G401.6 (cell line): ENCODE data around the gene FCHSD2.

Experiments used
- FAIRE-seq: peaks from 2 replicates; lab custom pipeline; 2012; peaks lifted over from hg19 to GRCh38; lab: Jason Lieb, UNC

The FCHSD2 gene

DNA sequence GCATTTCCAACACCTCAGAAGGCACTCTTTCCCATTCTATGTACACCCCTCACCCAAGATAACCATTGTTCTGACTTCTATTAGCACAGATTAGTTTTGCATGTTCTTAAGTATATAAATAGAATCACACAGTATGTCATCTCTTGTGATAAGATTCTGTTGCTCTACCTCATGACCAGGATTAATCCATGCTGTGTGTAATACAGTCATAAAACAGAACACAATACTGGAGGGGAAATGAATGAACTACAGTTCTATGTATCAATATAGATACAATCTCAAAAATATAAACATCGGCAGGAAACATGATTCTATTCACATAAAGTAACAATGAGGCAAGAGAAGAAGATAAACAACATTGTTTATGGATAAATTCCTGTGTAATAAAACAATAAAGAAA lies 176.4 kb downstream of the FCHSD2 start:
- FAIRE-seq = no peak

DNA sequence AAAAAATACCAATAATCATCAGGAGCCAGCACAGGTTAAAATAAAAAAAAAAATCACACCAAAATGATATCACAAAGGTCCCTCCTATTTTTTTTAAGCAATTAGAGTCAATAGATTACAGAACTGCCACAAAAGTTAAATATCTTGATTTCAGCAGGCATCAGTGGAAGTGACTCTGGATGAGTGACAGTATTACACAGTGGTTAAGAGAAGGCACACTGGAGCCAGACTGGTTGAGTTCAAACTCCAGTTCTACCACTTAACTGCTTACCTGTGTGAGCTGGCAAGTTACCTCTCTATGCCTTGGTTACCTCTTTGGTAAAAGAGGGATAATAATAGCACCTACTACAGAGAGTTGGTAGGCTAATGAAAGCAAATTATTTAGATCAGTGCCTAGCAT lies 179.4 kb downstream of the FCHSD2 start:
- FAIRE-seq = no peak

DNA sequence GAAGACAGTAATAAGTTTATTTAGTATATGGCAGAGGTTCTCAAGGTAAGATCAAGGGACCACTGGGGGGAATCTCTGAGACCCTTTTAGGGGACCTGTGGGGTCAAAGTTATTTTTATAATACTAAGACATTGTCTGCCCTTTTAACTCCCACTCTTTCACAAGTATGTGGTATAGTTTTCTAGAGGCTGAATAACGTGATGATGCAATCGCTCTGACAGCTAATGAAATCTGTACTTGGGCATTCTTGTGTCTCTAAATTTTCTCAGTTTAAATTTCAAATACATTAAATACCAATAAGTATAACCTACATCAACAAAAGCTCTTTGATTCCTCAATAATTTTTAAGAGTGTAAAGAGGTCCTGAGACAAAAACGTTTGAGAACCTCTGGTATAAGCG lies 180.0 kb downstream of the FCHSD2 start:
- FAIRE-seq = no peak

DNA sequence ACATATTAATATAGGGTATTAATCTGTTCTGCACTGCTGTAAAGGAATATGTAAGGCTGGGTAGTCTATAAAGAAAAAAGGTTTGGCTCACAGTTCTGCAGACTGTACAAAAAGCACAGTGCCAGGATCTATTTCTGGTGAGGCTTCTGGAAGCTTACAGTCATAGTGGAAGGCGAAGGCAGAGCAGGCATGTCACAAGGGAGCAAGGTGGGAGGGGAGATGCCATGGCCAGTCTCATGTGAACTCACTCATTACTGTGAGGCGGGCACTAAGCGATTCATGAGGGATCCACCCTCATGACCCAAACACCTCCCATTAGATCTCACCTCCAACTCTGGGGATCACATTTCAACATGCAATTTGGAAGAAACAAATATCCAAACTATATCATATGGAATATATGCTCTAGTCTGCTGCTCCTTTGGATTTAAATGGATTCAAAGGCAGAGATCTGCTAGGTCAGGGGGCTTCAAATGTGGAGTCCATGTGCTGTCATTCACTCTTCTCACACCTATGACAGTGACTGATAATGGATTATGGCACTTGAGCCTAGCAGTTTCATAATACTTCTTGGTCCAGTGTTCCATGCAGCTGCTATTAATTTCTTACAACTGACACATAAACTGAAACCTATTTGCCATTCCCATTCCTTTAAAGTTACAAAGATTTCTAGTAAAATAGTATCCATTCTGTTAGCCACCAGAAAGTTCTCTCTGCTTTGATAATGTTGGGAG lies 182.0 kb downstream of the FCHSD2 start:
- FAIRE-seq = no peak

DNA sequence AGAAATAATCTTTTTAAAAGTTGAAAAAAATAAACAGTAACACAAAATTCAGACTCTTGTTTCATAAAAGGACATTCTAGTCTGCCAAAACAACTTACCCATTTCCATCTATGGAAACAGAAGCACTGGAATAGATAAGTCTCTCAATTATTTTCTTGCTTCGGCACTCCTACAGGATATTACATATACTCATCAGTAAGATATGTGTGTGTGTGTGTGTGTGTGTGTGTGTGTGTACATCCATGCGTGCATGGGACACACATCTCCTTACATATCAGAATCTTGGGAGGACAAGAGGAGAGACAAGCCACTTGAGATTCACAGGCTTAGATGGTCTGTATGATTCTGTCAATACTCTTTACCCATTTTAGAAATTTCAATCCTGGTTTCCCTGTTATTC lies 183.3 kb downstream of the FCHSD2 start:
- no peak for FAIRE-seq

DNA sequence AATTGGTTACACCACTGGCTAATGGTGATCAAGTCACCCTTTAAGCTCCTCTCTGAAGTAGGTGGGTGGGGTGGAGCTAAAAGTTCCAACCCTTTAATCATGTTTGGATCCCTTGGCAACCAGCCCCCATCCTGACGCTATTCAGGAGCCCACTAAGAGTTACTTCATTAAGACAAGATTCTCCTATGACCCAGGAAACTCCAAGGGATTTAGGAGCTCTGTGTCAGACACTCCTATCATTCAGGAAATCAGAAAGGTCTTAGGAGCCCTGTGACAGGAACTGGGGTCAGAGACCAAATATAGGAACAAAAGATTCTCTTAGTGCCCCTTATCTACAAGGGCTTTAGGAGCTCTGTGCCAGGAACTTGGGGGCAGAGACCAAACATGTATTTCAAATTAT lies 186.7 kb downstream of the FCHSD2 start:
- no peak for FAIRE-seq

DNA sequence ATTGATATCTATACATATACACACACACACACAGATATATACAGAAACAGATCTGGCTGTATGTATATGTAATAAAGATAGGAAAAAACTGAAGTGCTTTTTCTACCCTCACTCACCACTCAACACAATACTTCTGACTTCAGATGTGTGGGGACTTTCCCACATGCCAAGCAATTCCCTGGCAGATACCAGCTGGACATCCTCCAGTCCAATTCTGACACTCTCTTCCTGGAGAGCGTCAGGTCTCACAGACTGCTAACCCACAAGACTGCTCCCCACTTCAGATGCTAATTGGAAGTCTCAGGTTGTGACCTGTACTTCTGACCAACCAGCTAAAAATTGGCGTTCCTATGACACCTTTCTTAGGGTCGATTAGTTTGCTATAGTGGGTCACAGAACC lies 187.3 kb downstream of the FCHSD2 start:
- no peak for FAIRE-seq

DNA sequence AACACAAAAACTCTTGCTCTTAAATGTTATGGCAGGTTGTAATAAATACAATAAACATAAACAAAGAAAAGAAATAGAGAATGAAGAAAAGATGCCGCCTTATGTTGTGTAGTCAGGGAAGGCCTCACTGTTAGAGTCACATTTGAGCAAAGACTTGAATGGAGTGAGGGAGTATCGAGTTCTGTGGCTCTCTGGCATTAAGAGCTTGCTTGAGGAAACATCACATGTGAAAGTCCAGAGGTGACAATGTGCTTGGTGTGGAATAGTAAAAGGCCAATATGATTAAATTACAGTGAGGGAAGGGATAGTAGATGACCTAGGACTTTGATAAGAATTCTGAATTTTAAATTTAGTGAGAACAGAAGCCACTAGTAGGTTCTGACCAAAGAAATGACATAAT lies 188.5 kb downstream of the FCHSD2 start:
- FAIRE-seq = no peak

DNA sequence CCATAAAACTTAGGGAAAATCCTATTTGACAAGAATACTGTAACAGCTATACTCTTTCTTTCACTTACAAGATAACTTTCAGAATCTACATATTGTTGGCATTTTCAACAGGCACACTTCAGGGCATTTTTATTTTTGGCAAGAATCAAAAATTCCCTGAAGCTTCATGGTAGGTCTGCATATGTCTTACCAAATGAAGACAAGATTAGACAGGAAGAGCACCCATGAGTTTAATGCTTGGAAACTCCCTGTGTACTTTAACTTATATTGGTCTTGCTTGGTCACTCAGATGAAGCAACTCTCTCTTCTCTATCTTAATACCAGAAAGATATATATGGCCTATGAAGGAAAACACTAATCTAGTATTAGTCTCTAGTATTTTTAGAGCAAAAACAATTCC lies 190.2 kb downstream of the FCHSD2 start:
- FAIRE-seq = no peak

DNA sequence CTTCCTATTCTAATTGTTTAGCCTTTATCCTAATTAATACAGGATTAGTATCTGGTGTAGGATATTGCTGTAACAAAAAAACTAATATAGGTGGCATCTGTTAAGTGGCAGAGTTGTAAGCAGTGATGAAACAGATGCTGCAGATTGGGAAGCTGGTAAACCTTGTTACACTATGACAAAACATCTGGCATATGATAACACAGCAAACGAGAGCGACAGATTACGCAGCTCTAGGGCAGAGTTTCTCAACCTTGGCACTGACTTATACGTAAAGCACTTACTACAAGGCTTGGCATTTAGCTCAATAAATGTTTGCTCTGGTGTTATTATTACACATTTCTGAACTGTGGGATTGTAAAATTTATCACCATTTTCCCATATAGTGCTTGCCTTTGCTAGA lies 190.9 kb downstream of the FCHSD2 start:
- FAIRE-seq = no peak

DNA sequence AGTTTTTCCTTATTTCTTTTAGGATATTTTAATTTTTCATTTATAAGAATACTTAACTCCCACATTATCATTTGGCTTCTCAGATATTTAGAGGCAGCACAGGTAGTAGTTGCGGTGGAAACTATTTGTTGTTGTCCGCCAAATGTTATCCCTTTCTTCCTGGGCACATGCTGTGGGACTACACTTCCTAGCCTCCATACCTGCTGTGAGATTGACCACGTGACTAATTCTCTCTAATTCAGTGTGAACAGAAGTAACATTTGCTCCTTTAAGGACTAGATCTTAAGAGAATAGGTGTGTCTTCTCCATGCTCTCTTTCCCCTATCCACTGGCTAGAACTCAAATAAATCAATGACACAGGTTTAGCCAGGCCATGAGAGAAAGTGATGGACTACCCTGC lies 191.4 kb downstream of the FCHSD2 start:
- no peak for FAIRE-seq

DNA sequence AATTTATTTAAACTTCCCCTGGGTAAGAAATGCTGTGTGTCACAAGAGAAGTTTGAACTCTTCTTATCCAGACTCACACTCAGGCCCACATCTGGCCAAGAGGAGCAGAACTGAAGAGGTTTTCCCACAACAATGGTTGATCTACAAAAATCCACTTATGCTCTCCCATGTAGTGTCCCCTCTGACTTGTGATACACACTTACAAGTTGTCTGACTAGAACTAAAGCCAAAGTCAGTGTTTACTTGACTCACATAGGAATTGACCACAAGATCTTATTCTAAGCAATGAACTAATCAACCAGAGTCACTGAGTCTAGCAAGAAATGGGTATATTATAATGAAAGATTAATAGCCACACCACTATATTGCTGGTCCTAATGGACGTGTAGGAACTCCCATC lies 194.9 kb downstream of the FCHSD2 start:
- FAIRE-seq = no peak

DNA sequence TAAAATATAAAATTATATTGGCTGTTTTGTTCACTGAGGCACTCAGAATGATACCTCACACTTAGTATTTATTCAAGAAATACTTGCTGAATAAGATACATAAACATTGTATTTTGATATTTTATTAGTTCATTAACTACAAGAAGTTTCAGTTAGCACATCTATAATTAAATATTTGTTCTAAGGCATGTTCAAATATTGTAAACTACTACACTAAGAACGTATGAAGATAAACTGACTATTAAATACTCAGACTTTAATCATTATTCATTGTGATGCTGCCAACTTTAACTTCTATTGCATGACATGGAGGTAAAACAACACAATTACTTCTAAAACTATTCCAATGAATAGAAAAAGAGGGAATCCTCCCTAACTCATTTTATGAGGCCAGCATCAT lies 198.5 kb downstream of the FCHSD2 start:
- no peak for FAIRE-seq

DNA sequence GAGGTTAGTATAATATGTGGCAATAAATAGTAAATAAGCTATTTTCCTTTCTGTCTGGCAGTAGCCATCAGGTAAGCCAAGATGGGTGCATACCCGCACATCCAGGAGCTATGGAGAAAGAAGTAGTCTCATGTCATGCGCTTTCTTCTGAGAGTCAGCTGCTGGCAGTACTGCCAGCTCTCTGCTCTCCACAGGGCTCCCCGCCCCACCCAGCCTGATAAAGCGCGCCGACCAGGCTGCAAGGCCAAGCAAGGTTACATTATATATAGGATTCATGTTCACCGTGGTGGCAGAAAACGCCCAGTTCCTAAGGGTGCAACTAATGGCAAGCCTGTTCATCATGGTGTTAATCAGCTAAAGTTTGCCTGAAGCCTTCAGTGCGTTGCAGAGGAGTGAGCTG lies 201.7 kb downstream of the FCHSD2 start:
- no peak for FAIRE-seq

DNA sequence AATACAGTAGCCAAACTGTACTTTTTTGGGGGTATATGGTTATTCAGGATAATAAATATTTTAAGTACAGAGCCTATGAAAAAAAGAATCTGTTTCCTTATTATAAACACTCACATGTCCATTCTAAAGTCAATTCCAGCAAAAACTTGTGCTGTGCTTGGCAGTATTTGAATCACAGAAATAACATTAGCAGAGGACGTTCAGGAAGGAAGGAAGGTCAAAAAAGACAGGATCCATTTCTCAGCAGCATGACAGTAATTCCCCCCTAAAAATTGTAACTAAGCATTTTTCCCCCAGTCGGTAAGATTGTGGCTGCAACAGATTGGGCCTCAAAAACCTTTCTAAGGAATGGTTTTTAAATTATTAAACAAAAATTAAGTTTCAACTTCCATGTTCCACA lies 203.1 kb downstream of the FCHSD2 start:
- FAIRE-seq = no peak

DNA sequence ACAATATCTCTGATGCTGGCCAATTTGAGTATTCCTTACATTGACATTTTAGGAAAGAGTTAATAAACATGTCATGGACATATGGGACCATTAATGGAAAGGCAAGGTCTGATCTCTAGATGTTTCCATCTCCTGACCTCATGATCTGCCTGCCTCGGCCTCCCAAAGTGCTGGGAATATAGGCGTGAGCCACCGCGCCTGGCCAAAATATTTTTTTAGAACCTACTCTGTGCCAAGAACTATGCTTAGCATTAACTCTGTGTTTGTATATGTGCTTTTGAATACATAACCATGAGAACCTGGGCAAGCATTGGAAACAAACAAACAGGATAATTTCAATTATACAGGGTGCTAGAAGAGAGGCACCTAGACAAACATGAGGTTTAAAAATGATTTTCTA lies 204.7 kb downstream of the FCHSD2 start:
- no peak for FAIRE-seq

DNA sequence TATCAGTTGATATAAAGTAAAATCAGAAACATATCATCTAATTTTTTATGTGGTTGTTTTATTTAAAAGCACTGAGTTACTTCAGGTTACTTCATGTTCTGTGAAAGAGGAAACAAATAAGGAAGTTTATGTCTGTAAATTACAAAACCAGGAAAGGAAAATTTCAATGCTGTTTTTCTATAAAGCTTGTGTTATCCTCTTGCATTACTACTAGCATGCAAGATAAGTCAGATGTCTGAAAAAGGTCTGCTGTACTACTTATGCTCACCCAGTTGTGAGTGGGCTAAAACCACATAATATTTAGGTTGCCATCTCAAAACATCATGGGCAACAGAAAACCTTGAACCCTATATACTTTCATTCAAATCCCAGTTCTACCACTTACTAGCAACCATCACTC lies 206.4 kb downstream of the FCHSD2 start:
- FAIRE-seq = no peak

DNA sequence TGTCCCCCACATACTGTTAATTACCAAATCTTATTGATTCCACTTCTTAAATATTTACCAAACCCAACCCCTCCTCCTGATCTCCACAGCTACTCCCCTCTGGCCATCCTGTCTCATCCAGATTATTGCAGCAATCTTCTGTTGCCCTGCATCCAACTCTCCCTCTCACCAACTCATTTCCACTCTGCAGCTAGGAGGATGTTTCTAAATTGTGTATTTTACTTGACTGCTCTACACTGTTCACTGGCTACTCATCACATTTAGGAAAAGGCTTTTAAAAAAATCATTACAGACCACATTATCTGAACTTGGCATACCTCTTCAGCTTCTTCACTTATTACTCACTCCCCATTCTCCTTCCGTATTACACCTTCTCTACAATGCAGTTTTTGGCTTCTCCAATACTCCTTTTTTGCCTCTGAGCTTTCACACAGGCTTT lies 210.0 kb downstream of the FCHSD2 start:
- FAIRE-seq = no peak

DNA sequence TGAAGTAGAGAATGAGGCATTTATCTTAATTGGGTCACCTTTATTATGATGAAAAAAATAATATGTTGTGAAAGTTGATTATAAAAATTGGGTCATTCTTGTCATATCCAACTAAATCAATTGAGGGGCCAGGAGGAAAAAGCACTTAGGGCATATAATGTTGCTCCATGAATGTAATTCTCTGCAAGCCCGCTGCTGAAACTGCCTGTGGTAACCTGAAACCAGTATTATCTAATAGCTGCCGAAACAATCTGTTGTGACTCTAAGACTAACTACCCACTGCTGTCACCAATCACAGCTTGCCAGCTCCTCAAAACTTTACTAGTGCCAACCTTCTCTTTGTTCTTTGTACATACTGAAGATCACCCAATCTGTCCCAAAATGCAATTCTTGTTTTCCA lies 212.1 kb downstream of the FCHSD2 start:
- FAIRE-seq = no peak

DNA sequence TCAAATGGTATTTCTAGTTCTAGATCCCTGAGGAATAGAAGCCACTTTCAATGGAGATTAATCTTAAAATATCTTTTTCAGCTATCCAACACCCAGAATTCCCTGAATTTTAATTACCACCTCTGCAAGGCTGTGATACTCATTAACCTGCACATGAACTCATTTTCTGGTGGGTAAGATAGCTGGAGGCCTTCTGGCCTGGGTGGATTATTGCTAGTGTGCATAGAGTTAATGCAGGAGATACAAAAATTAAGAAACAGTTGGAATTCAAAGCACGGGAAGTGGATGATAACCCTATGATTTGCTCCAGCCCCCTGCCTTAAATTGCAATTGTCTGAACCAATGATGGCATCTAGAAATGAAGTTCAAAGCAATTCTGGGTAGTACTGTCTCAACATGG lies 212.9 kb downstream of the FCHSD2 start:
- FAIRE-seq = no peak

DNA sequence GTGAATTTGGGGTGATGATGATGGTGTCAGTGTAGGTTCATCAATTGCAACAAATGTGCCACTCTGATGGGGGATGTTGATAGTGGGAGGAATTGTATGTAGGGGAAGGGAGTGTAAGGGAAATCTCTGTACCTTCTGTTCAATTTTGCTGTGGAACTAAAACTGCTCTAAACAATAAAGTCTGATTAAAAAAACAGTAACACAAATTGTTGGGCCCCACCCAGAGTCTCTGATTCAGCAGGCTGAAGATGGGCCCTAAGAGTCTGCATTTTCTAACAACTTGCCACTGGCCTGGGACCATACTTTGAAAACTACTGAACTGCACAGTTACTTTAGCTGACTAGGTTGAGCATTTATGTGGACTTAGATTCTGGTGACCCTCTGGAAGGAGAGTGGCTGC lies 214.7 kb downstream of the FCHSD2 start:
- FAIRE-seq = no peak

DNA sequence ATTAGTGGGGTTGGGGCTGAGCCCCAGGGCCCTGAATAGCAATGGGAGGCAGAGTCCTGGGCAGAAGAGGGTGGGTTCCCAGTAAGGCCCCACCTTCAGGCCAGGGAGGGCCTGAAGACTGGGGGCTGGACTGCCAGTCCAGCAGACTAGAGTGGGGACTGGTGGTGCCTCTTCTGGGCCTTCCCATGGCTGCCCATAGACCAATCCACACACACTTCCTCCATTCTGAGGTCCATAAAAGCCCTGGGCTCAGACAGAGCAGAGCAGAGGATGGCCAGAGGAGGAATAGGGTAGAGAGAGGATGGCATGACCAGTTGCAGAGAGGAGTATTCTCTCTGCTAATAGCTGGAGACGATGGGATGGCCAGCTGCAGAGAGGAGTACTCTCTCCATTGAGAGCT lies 216.0 kb downstream of the FCHSD2 start:
- FAIRE-seq = no peak

DNA sequence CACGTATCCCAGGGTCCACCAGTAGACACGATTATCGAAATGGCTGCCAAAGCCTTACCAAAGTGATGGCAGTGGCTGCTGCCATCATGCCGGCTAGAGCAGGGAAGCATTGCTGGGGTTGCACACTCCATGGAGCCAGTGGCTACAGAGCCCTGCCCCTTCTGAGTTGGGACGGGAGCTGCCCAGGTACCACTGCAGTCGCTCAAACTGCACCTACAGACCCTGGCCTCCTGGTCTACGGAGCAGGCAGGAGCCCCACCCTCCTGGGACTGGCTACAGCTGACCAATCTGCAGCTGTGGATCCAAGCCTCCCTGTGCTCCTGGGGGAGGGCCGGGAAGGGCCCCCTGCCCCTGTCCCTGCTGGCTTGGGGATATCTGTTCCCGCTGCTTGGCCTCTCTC lies 216.5 kb downstream of the FCHSD2 start:
- FAIRE-seq = no peak

DNA sequence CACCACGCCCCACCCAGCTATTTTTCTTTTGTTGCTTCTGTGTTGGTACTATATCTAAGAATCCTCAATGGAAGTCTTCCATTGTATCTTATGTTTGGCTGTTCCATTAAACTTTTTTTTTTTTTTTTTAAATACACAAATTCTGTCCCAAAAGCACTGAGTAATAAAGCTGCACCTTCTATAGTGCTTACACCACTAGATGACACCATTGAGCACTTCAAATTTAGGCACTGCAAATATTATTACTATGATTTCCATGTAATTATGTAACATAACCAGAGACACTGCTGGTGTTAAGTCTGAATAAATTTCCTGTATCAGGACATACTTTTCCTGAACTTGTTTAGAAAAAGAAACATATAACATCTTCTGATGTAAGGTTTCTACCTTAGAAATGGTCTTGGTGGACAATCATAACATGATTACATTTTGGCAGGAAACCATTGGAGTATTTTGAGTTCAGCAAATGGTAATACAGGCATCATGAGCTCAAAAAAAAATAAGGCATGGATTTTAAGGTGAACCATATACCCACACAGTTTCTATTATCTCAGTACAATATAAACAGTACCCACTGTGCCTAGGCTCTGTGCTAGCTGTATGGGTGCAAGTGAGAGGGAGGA lies 217.4 kb downstream of the FCHSD2 start:
- peak; percentile 33 for FAIRE-seq
